PC-9 (cell line): ENCODE data around the gene ATP6V0D1. TPM values are rescaled to one million over a fixed set of nuclear protein-coding genes. Genes with fewer than 3 reads are reported as not detected.
A peak's percentile ranks its signal among the peaks of the same experiment; 100 is the strongest.

ENCODE experiments used
- BruUV-seq: library from RNA; stranded (reverse); fragments of 400-500 nt; replicated peaks from 2 replicates; lab custom pipeline; 2021; lab: Mats Ljungman, UMichigan
- CTCF ChIA-PET: fragments of 300-600 bp; sonication (Branson Sonifier 250); formaldehyde crosslinking; loops from one replicate; lab custom pipeline; 2022; ENCODE audit warnings: antibody characterized with exemption; lab: Charles Lee
- POLR2A ChIA-PET: fragments of 300-600 bp; sonication (Branson Sonifier 250); formaldehyde crosslinking; loops from one replicate; lab custom pipeline; 2022; ENCODE audit warnings: antibody characterized with exemption; ENCODE audit not compliant: unreplicated experiment; lab: Charles Lee
- DNase-seq, 2 experiments: peaks; one replicate each; pipeline versions ENCODE4 v3.0.0 to v3.0.0-alpha.2; 2015 to 2022; ENCODE audit warnings: mixed read lengths in 1 of 2
- H2AFZ ChIP-seq: fragments of 200-600 bp; sonication (generic); 2 replicates; pipeline ENCODE4 v1.8.1; 2017; ENCODE audit warnings: antibody characterized with exemption
- H3F3A ChIP-seq: fragments of 200-600 bp; sonication (generic); 2 replicates; pipeline ENCODE4 v1.8.1; 2017; ENCODE audit warnings: antibody characterized with exemption, mild to moderate bottlenecking, low read depth; ENCODE audit not compliant: insufficient read depth
- H3K27ac ChIP-seq: fragments of 200-600 bp; sonication (generic); 2 replicates; pipeline ENCODE4 v1.6.1; 2016; ENCODE audit warnings: mixed run types
- H3K27me3 ChIP-seq: fragments of 200-600 bp; sonication (generic); 2 replicates; pipeline ENCODE4 v1.6.1; 2016; ENCODE audit warnings: low read depth, mixed run types; ENCODE audit not compliant: insufficient read depth
- H3K36me3 ChIP-seq: fragments of 200-600 bp; sonication (generic); 2 replicates; pipeline ENCODE4 v1.6.1; 2016; ENCODE audit warnings: low read depth, mixed run types
- H3K4me1 ChIP-seq: fragments of 200-600 bp; sonication (generic); replicated peaks from 2 replicates; pipeline ENCODE4 v1.6.1; 2016; ENCODE audit warnings: mixed run types; ENCODE audit not compliant: insufficient read depth
- H3K4me2 ChIP-seq: fragments of 200-600 bp; sonication (generic); 2 replicates; pipeline ENCODE4 v1.6.1; 2017; ENCODE audit warnings: mixed run types
- H3K4me3 ChIP-seq: fragments of 200-600 bp; sonication (generic); 2 replicates; pipeline ENCODE4 v1.6.1; 2016; ENCODE audit warnings: mixed run types
- H3K79me2 ChIP-seq: fragments of 200-600 bp; sonication (generic); 2 replicates; pipeline ENCODE4 v1.6.1; 2017; ENCODE audit warnings: low read depth, mixed run types
- H3K9me2 ChIP-seq: fragments of 200-600 bp; sonication (generic); 2 replicates; pipeline ENCODE4 v1.8.1; 2017; ENCODE audit warnings: mild to moderate bottlenecking; ENCODE audit not compliant: insufficient read depth
- H3K9me3 ChIP-seq: fragments of 200-600 bp; sonication (generic); 2 replicates; pipeline ENCODE4 v1.8.1; 2016; ENCODE audit warnings: low read depth; ENCODE audit not compliant: insufficient read depth
- H4K20me1 ChIP-seq: fragments of 200-600 bp; sonication (generic); 2 replicates; pipeline ENCODE4 v1.8.1; 2017; ENCODE audit not compliant: insufficient read depth
- EZH2 ChIP-seq: fragments of 200-600 bp; sonication (generic); IDR thresholded peaks from 2 replicates; pipeline ENCODE4 v1.8.0; 2017; ENCODE audit warnings: antibody characterized with exemption, low read depth
- intact Hi-C: fragments of 100-400 bp; cut with micrococcal nuclease; formaldehyde crosslinking; loops from one replicate; pipeline ENCODE4 v1.10.0; 2022; ENCODE audit not compliant: unreplicated experiment
- total RNA-seq: library from RNA; stranded (reverse); gene quantifications from 2 replicates; pipeline ENCODE4 v1.2.3, GENCODE V29; 2021
- TF ChIP-seq, protein P1 (sequence below): fragments of 200-600 bp; sonication (generic); conservative IDR thresholded peaks from 2 replicates; pipeline ENCODE4 v1.6.1; 2017; ENCODE audit warnings: mixed run types, antibody characterized with exemption, mild to moderate bottlenecking, moderate library complexity

ATP6V0D1 gene
- total RNA-seq, 1 experiment from 2014 or later: 61.0 TPM

DNA sequence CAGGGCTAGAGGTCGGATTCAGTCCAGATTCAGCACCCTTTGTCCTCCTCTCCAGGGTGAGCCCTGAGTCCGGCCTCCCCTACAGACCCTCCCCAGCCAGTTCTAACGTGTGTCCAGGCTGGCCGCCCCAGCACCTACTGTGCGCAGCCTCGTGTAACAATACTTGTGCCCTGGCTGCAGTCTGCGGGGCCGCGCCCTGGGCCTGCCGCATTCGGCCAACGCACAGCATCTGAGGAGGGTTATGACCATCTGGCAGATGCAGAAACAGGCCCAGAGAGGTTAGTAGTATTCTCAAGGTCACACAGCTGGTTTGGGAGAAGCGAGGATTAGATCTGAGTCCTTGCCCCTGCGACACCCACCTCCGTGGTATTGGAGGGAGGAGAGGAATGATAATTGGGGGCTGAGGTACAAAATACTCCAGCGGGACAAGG is 48.6 kb upstream of the ATP6V0D1 start:
- POLR2A ChIA-PET: interaction anchor here (0.5 kb wide), 1 partner anchor 14 kb away, joined by 3 read pairs; no protein-coding TSS in a partner anchor

DNA sequence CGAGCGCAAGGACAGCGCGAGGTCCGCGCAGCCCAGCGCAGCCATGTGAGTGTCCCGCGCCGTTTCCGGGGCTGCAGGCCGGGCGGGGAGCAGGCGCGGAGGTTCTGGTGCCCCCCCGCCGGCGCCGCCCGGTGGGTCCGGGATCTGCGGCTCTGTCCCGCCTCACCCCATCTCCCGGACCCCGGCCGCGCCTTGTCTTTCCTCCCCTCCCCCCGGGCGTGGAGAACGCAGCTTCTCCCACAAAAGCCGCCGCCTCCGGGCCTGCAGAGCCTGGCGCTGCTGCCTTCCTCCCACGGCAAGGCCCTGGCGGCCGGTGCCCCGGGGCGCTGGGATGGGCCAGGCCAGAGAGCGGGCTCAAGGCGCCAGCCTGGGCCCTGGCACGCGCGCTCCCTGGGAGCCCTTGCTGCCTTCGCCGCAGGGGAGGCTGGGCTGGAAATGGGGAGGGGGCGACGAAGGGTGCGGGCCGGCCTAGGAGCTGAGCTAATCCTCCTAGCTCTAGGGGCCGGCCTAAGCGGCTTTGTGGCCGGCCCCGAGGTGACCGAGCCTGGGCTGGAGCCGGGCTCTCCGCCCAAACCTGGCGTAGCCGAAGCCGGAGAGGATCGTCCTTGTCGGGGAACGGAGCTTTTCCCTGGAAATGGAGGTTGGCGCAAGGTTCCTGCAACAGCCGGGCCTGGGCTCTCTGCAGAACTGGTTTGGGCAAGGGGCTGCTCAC is 48.1 kb upstream of the ATP6V0D1 start:
- peaks cover 35% of the 10 kb centered on the region for H3K79me2 ChIP-seq
- H3K9me2 ChIP-seq: no peaks in the 10 kb centered on the region
- POLR2A ChIA-PET: interaction anchor here (0.5 kb wide), 1 partner anchor 14 kb away, joined by 3 read pairs; no protein-coding TSS in a partner anchor
- no peaks in the 10 kb centered on the region for H3K9me3 ChIP-seq
- peaks cover 48% of the 10 kb centered on the region for H3K4me1 ChIP-seq
- peak overlapping the region; percentile 92 for H3K4me2 ChIP-seq
- intact Hi-C loops: no loop called here
- BruUV-seq: no TSS peak
- no peaks in the 10 kb centered on the region for H3K36me3 ChIP-seq
- TF ChIP-seq, protein P1, sequence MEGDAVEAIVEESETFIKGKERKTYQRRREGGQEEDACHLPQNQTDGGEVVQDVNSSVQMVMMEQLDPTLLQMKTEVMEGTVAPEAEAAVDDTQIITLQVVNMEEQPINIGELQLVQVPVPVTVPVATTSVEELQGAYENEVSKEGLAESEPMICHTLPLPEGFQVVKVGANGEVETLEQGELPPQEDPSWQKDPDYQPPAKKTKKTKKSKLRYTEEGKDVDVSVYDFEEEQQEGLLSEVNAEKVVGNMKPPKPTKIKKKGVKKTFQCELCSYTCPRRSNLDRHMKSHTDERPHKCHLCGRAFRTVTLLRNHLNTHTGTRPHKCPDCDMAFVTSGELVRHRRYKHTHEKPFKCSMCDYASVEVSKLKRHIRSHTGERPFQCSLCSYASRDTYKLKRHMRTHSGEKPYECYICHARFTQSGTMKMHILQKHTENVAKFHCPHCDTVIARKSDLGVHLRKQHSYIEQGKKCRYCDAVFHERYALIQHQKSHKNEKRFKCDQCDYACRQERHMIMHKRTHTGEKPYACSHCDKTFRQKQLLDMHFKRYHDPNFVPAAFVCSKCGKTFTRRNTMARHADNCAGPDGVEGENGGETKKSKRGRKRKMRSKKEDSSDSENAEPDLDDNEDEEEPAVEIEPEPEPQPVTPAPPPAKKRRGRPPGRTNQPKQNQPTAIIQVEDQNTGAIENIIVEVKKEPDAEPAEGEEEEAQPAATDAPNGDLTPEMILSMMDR: no peak
- TF ChIP-seq EZH2: no peak
- DNase-seq: peak; percentile 48 to 50
- CTCF ChIA-PET: interaction anchor here (0.6 kb wide), 1 partner anchor 16 kb away, joined by 3 read pairs; no protein-coding TSS in a partner anchor
- H3F3A ChIP-seq: peaks cover 49% of the 10 kb centered on the region
- H4K20me1 ChIP-seq: peaks cover 3% of the 10 kb centered on the region; the same call in 1 of the 2 replicates
- no peaks in the 10 kb centered on the region for H3K27me3 ChIP-seq
- H3K27ac ChIP-seq: no peak overlapping the region
- H3K4me3 ChIP-seq: peak overlapping the region; percentile 91
- H2AFZ ChIP-seq: peak overlapping the region; percentile 79

More for the DNA sequence above, 48.6 kb upstream of the ATP6V0D1 start:
- no peaks in the 10 kb centered on the region for H3K9me3 ChIP-seq
- H3K27me3 ChIP-seq: no peaks in the 10 kb centered on the region
- CTCF ChIA-PET: no interaction called here
- no peak for DNase-seq
- TSS peak; percentile 84 for BruUV-seq
- H3K4me1 ChIP-seq: peaks cover 46% of the 10 kb centered on the region
- no peaks in the 10 kb centered on the region for H3K9me2 ChIP-seq
- H3K36me3 ChIP-seq: no peaks in the 10 kb centered on the region
- intact Hi-C loops: no loop called here
- peaks cover 3% of the 10 kb centered on the region; the same call in 1 of the 2 replicates for H4K20me1 ChIP-seq
- peaks cover 35% of the 10 kb centered on the region for H3K79me2 ChIP-seq
- H3K4me3 ChIP-seq: peak overlapping the region; percentile 91
- H3K4me2 ChIP-seq: peak overlapping the region; percentile 92
- peak overlapping the region; percentile 79 for H2AFZ ChIP-seq
- no peak for TF ChIP-seq EZH2
- TF ChIP-seq, protein P1: no peak
- H3K27ac ChIP-seq: no peak overlapping the region
- H3F3A ChIP-seq: peaks cover 46% of the 10 kb centered on the region

DNA sequence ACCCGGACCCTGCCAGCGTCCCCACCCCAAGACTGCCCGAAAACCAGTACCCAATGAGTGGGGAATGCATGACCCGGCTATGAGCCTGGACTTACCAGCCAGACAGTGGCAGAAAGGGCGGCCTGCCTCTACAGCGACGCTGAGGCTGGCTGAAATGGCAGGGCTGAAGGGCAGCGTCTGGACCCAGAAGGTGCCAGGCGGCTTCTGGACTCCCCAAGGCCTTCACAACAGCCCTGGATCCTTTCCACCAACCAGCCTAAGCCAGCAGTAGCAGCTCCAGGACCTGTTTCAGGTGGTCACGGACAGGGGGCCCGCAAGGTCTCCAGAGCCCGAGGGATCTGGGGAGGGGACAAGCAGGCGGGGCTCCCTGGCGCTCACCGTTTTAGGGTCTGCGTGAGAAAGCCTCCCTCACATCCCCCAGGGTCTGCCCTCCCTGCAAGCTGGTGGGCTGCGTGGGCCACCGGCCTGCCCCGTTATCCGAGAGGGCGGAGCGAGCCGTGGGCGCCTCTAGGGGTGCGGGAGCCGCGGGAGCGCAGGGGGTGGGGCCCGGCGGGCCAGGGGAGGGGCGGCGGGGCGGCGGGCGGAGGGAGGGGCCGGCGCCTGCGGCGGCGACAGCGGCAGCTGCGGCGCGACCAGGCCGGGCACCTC is 47.4 kb upstream of the ATP6V0D1 start, which contains the start of gene RIPOR1:
Gene RIPOR1, plus strand, starts transcription at position 608 of the 648 bp plus-strand sequence. CDS start 9,618 bp downstream, outside the sequence.
- Histone ChIP-seq H3F3A (peaks cover 49% of the 10 kb centered on the region), H3K27ac (no peak within 1 kb of the TSS), H3K4me1 (peaks cover 48% of the 10 kb centered on the region), H3K4me2 (peak within 1 kb of the TSS; percentile 92), H4K20me1 (peaks cover 3% of the 10 kb centered on the region; the same call in 1 of the 2 replicates), H3K36me3 (no peaks in the 10 kb centered on the region), H3K4me3 (peak within 1 kb of the TSS; percentile 91), H3K27me3 (no peaks in the 10 kb centered on the region), H3K79me2 (peaks cover 35% of the 10 kb centered on the region), H3K9me2 (no peaks in the 10 kb centered on the region), H2AFZ (peak within 1 kb of the TSS; percentile 79), H3K9me3 (no peaks in the 10 kb centered on the region)
- intact Hi-C loops: no loop called here
- DNase-seq: peak in 1 of 2 experiments; percentile 54
- BruUV-seq: no TSS peak
- ChIA-PET CTCF (interaction anchor here (0.6 kb wide), 1 partner anchor 15 kb away, joined by 3 read pairs; no protein-coding TSS in a partner anchor), POLR2A (no interaction called here)
- TF ChIP-seq EZH2: no peak
- TF ChIP-seq, protein P1: no peak
